Body of pancreas (tissue), 4 donors: ENCODE data around the gene ANXA9.

Source experiments
- CTCF ChIP-seq, 7 experiments: fragments of 450-650 bp in 4 of 7; fragments of 200-600 bp in 3 of 7; sonication (generic) in 3 of 7; IDR thresholded peaks; one replicate each; pipeline ENCODE4 v1.5.1; 2016 to 2019; ENCODE audit warnings: antibody characterized with exemption in 7 of 7
- POLR2A ChIP-seq, 3 donors: fragments of 450-650 bp; IDR thresholded peaks; one replicate each; pipeline ENCODE4 v1.6.1; 2016; ENCODE audit warnings: antibody characterized with exemption in 3 of 3, mild to moderate bottlenecking in 2 of 3

- TF ChIP-seq POLR2A (IDR thresholded peaks at IDR 0.05) (no peak), CTCF (IDR thresholded peaks at IDR 0.05) (no peak)
Measured at GRCh38 chr1:150963321-150964163, 18.6 kb upstream of the ANXA9 start.
